HCT116 (cell line): ENCODE data around the gene MPP1. TPM values are rescaled to one million over a fixed set of nuclear protein-coding genes. Genes with fewer than 3 reads are reported as not detected.
"Not testable (repeated sequence)": the region's sequence is repeated elsewhere in the genome, so short reads cannot be mapped to it uniquely, and the experiment has no call there.

Source experiments
- ATAC-seq: fragments of 200-7000 bp; cut with Tn5 transposase; 2 replicates; pipeline ENCODE4 v1.9.1; 2020; ENCODE audit warnings: mild to moderate bottlenecking, moderate library complexity
- BruUV-seq: library from RNA; stranded (reverse); fragments of 400-500 nt; replicated peaks from 2 replicates; lab custom pipeline; 2021; lab: Mats Ljungman, UMichigan
- CTCF ChIA-PET: fragments of 300-600 bp; sonication (Branson Sonifier 250); formaldehyde crosslinking; loops from one replicate; lab custom pipeline; 2021; ENCODE audit warnings: antibody characterized with exemption; lab: Charles Lee
- POLR2A ChIA-PET: fragments of 300-600, 350-600 bp; sonication (Branson Sonifier 250); formaldehyde crosslinking; loops from one replicate; lab custom pipeline; 2021; ENCODE audit warnings: antibody characterized with exemption; lab: Charles Lee
- RAD21 ChIA-PET, 2 experiments: fragments of 300-600 bp; sonication (Branson Sonifier 250); formaldehyde crosslinking; loops; one replicate each; lab custom pipeline; 2023; ENCODE audit warnings: low total read pairs in 2 of 2; ENCODE audit not compliant: uncharacterized antibody in 2 of 2, unreplicated experiment in 2 of 2, low non-redundant PET in 1 of 2; lab: Charles Lee
- DNase-seq: peaks from one replicate; pipeline ENCODE4 v3.0.0-alpha.2; 2010; ENCODE audit warnings: low read depth, low spot score
- H2AFZ ChIP-seq: fragments of 200-600 bp; shearing (Covaris generic), sonication (generic); 2 replicates; pipeline ENCODE4 v1.6.1; 2017; ENCODE audit warnings: low read depth, mixed run types, mixed read lengths, antibody characterized with exemption, low read length; ENCODE audit not compliant: poor library complexity, severe bottlenecking
- H3K27ac ChIP-seq: 2 replicates; pipeline ENCODE4 v1.5.1; 2012; ENCODE audit warnings: low read depth, low read length
- H3K27me3 ChIP-seq: fragments of 200-600 bp; sonication (generic); 2 replicates; pipeline ENCODE4 v1.6.1; 2016; ENCODE audit warnings: mixed run types, low read length, mixed read lengths; ENCODE audit not compliant: insufficient read depth
- H3K36me3 ChIP-seq, 2 experiments: fragments of 200-500 bp in 1 of 2; fragments of 200-600 bp in 1 of 2; sonication (Bioruptor generic) in 1 of 2; sonication (generic) in 1 of 2; 2 replicates each; pipeline versions ENCODE4 v1.5.1 to v1.6.1; 2014 to 2016; ENCODE audit warnings: low read length in 2 of 2, inconsistent platforms in 1 of 2, mixed read lengths in 1 of 2, mixed run types in 1 of 2; ENCODE audit not compliant: insufficient read depth in 2 of 2, control insufficient read depth in 1 of 2
- H3K4me1 ChIP-seq, 2 experiments: fragments of 200-600 bp in 1 of 2; sonication (generic) in 1 of 2; 2 replicates each; pipeline versions ENCODE4 v1.5.1 to v1.6.1; 2012 to 2017; ENCODE audit warnings: low read length in 2 of 2, inconsistent platforms in 1 of 2, mild to moderate bottlenecking in 1 of 2, mixed read lengths in 1 of 2, mixed run types in 1 of 2, moderate library complexity in 1 of 2; ENCODE audit not compliant: insufficient read depth in 2 of 2, control insufficient read depth in 1 of 2
- H3K4me2 ChIP-seq: fragments of 200-600 bp; sonication (generic); 2 replicates; pipeline ENCODE4 v1.6.1; 2017; ENCODE audit warnings: mixed run types, low read length, mixed read lengths
- H3K4me3 ChIP-seq, 2 experiments: fragments of 200-600 bp in 1 of 2; sonication (generic) in 1 of 2; replicated peaks in 1 of 2; 2 replicates each; pipeline ENCODE4 v1.5.1; 2011 to 2016; ENCODE audit warnings: low read length in 2 of 2, control low read depth in 1 of 2, low read depth in 1 of 2, mild to moderate bottlenecking in 1 of 2, mixed read lengths in 1 of 2, mixed run types in 1 of 2
- H3K79me2 ChIP-seq: fragments of 200-600 bp; sonication (generic); 2 replicates; pipeline ENCODE4 v1.6.1; 2017; ENCODE audit warnings: mild to moderate bottlenecking, mixed run types, low read length, moderate library complexity, mixed read lengths; ENCODE audit not compliant: insufficient read depth
- H3K9ac ChIP-seq: fragments of 200-600 bp; sonication (generic); 2 replicates; pipeline ENCODE4 v1.6.1; 2016; ENCODE audit warnings: low read length, mixed read lengths
- H3K9me2 ChIP-seq: fragments of 200-600 bp; sonication (generic), shearing (Covaris generic); 2 replicates; pipeline ENCODE4 v1.6.1; 2017; ENCODE audit warnings: mixed run types, mild to moderate bottlenecking, moderate library complexity; ENCODE audit not compliant: insufficient read depth
- H3K9me3 ChIP-seq, 2 experiments: fragments of 200-500 bp in 1 of 2; fragments of 200-600 bp in 1 of 2; sonication (Bioruptor generic) in 1 of 2; sonication (generic) in 1 of 2; 2 replicates each; pipeline ENCODE4 v1.6.1; 2014 to 2017; ENCODE audit warnings: low read length in 2 of 2, mixed read lengths in 2 of 2, inconsistent platforms in 1 of 2, low read depth in 1 of 2, mild to moderate bottlenecking in 1 of 2, mixed run types in 1 of 2, moderate library complexity in 1 of 2; ENCODE audit not compliant: control insufficient read depth in 1 of 2, insufficient read depth in 1 of 2
- H4K20me1 ChIP-seq: fragments of 200-600 bp; sonication (generic), shearing (Covaris generic); 2 replicates; pipeline ENCODE4 v1.6.1; 2017; ENCODE audit warnings: mixed run types, mild to moderate bottlenecking, moderate library complexity; ENCODE audit not compliant: insufficient read depth
- ELF1 ChIP-seq: IDR thresholded peaks from 2 replicates; pipeline ENCODE4 v1.6.1; 2012; ENCODE audit warnings: low read depth, borderline replicate concordance
- RAD21 ChIP-seq: IDR thresholded peaks from 2 replicates; pipeline ENCODE4 v1.6.1; 2012; ENCODE audit warnings: low read depth, mild to moderate bottlenecking
- intact Hi-C: fragments of 100-400 bp; cut with micrococcal nuclease; formaldehyde crosslinking; loops from 2 replicates; pipeline ENCODE4 v1.10.0; 2022
- total RNA-seq: library from RNA; stranded (reverse); gene quantifications from one replicate; pipeline ENCODE4 v1.2.1, GENCODE V29; 2021; ENCODE audit not compliant: unreplicated experiment
- TF ChIP-seq, protein P1 (sequence below): IDR thresholded peaks from 2 replicates; pipeline ENCODE4 v1.6.1; 2012; ENCODE audit warnings: low read depth
- TF ChIP-seq, protein P2 (sequence below): IDR thresholded peaks from 2 replicates; pipeline ENCODE4 v1.6.1; 2012
- TF ChIP-seq, protein P3 (sequence below): IDR thresholded peaks from 2 replicates; pipeline ENCODE4 v1.6.1; 2011; ENCODE audit warnings: mild to moderate bottlenecking, low read length, moderate library complexity; ENCODE audit not compliant: insufficient replicate concordance; ENCODE audit errors: extremely low read depth

Gene MPP1
- total RNA-seq, 1 experiment from 2014 or later, result 13.1 TPM

DNA sequence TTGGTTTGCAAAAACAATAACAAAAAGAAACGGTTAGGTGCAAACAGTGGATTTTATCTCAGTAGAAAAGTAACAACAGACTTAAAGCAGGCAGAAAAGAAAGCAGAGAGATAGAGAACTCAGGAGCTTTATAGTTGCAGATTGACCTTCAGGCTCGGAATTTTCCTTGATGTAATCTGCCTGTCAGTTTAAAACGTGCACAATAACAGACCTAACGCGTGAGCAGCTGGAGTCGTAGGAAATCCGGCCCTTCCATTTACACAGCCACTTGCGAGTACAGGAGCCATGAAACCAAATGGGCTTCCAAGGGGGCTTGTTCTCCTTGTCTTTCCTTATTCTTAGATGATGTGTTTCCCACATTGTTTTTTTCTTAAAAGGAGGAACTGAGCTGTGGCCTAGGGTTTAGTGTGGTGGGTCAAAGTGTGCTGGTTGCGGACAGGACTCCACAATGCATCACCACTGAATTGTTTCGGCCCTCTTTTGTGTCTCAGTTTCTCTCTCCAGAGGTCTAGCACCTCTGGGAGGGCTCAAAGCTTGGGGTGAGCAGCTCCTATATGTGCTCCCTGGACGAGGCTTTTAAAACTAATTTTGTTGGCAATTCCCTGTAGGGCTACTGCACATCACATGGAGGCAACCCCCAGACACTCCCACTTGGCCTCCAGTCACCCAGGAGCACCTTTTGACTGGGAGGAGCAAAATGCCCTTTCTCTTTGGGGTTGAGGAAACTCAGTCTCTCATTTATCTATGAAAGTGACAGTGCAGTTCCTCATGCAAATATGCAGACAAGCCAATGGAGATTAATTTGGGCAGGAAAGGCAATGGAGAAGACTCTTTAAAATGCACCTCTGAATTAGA lies 13.9 kb upstream of the MPP1 start (continued):
- TF ChIP-seq, protein P1, sequence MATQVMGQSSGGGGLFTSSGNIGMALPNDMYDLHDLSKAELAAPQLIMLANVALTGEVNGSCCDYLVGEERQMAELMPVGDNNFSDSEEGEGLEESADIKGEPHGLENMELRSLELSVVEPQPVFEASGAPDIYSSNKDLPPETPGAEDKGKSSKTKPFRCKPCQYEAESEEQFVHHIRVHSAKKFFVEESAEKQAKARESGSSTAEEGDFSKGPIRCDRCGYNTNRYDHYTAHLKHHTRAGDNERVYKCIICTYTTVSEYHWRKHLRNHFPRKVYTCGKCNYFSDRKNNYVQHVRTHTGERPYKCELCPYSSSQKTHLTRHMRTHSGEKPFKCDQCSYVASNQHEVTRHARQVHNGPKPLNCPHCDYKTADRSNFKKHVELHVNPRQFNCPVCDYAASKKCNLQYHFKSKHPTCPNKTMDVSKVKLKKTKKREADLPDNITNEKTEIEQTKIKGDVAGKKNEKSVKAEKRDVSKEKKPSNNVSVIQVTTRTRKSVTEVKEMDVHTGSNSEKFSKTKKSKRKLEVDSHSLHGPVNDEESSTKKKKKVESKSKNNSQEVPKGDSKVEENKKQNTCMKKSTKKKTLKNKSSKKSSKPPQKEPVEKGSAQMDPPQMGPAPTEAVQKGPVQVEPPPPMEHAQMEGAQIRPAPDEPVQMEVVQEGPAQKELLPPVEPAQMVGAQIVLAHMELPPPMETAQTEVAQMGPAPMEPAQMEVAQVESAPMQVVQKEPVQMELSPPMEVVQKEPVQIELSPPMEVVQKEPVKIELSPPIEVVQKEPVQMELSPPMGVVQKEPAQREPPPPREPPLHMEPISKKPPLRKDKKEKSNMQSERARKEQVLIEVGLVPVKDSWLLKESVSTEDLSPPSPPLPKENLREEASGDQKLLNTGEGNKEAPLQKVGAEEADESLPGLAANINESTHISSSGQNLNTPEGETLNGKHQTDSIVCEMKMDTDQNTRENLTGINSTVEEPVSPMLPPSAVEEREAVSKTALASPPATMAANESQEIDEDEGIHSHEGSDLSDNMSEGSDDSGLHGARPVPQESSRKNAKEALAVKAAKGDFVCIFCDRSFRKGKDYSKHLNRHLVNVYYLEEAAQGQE, result no peak
- TF ChIP-seq, protein P2, sequence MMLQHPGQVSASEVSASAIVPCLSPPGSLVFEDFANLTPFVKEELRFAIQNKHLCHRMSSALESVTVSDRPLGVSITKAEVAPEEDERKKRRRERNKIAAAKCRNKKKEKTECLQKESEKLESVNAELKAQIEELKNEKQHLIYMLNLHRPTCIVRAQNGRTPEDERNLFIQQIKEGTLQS, result no peak
- TF ChIP-seq ELF1 (no peak), RAD21 (no peak)
- TF ChIP-seq, protein P3, sequence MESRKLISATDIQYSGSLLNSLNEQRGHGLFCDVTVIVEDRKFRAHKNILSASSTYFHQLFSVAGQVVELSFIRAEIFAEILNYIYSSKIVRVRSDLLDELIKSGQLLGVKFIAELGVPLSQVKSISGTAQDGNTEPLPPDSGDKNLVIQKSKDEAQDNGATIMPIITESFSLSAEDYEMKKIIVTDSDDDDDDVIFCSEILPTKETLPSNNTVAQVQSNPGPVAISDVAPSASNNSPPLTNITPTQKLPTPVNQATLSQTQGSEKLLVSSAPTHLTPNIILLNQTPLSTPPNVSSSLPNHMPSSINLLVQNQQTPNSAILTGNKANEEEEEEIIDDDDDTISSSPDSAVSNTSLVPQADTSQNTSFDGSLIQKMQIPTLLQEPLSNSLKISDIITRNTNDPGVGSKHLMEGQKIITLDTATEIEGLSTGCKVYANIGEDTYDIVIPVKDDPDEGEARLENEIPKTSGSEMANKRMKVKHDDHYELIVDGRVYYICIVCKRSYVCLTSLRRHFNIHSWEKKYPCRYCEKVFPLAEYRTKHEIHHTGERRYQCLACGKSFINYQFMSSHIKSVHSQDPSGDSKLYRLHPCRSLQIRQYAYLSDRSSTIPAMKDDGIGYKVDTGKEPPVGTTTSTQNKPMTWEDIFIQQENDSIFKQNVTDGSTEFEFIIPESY, result no peak

DNA sequence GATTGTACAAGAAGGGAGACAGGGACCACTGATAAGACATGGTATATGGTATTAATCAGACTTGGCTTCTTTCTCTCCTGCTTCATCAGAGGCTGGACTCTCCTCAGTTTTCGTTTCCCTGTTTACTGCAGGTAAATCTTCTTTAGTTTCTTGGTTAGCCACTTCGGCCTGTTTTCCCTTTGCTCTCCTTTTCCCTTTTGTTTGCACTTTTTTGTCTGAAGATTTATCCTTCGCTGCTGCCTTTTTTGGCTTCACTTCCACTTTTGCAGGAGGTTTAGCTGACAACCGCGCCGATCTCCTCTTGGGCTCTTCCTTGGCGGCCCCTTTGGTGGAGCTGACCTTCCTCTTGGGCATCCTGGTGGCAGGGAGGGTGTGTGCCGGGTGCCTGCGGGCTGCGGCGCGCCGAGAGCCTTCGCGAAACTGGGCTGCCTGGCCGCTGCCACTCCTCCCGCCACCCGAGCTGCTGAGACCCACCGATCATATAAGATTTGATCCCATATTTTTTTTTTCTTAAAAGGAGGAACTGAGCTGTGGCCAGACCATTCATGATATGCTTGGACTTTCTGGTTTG lies 11.8 kb upstream of the MPP1 start:
- not testable (repeated sequence) for H3K4me3 ChIP-seq

DNA sequence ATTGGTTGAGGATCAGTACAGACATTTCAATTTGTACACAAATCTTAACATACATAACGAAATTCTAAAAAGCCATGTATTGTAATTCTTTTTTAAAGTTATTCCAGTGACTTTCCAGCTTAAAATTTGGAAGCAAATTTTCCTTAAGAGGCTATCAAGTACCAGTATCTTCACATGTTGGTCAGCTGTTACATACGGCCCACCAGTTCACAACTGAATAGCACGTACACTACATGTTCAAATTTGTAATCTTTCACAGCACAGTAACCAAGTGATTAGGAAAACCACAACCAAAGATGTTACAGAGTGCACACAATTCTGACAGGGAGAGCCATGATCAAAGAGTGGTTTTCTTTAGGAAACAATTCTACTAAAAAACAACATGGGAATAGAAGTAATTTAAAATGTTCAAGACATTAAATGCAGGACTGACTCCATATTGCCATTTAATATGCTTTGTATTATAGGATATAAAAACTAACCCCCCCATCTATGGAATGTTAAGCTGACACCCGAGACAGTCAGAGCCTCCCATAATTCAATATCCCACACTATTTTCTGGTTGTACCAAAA lies 11.1 kb upstream of the MPP1 start:
- H3K4me2 ChIP-seq, H3K9me2 ChIP-seq, DNase-seq, ATAC-seq, H4K20me1 ChIP-seq, H3K79me2 ChIP-seq, CTCF ChIA-PET, H3K9ac ChIP-seq, RAD21 ChIA-PET, H2AFZ ChIP-seq, intact Hi-C loops, H3K36me3 ChIP-seq, POLR2A ChIA-PET, BruUV-seq, H3K4me1 ChIP-seq, H3K27ac ChIP-seq, H3K9me3 ChIP-seq, H3K27me3 ChIP-seq, H3K4me3 ChIP-seq: not testable (repeated sequence)

More for the DNA sequence above, 11.8 kb upstream of the MPP1 start:
- H3K9ac ChIP-seq, H3K9me3 ChIP-seq, H3K36me3 ChIP-seq, H3K9me2 ChIP-seq, BruUV-seq, H4K20me1 ChIP-seq, CTCF ChIA-PET, ATAC-seq, H2AFZ ChIP-seq, intact Hi-C loops, H3K79me2 ChIP-seq, H3K4me2 ChIP-seq, H3K4me1 ChIP-seq, POLR2A ChIA-PET, H3K27ac ChIP-seq, H3K27me3 ChIP-seq, DNase-seq, RAD21 ChIA-PET: not testable (repeated sequence)
